ENCODE measurements around the gene MUC2.

DNA sequence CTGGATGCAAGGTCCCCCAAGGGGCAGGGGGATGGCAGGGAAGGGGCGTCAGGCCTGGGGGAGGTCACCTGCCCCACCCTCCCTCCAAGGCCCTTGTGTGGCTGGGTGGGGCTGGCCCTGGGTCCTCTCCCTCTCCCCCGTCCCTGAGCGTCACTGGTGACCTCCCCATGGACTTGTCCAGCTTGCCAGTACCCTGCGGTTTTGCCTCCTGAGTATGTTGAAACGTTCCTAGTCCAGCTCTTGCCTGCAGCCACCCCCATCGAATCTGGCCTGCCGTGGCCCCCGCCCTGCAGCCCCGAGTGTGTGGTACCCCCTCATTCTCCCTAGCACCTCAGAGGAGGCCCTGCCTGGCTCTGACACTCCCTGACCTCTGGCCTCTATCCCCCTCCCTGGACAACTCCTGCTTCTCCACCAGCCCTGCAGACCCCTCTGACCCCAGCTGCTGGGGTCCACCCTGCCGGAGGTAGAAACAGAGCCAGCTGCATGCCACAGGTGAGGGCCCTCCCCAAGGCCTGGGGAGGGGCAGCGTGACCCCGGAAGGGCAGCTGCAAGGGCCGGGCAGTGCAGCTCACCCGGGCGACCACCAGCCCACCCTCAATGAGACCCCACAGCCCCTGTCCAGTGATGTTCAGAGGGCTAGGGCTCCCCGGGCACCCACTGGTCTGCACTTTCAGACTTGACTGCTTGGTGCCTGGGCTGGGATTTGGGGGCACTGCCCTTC lies 34.1 kb upstream of the MUC2 start:
- no peak for TF ChIP-seq CTCF (IDR thresholded peaks at IDR 0.05)
- no peak for TF ChIP-seq POLR2A (IDR thresholded peaks at IDR 0.05)

All from vagina (tissue), 2 donors.